SHP77 treated with DMSO at 0.1 percent for 48 hours (cell line): Measurements from ENCODE around the gene ENTPD1.

ENCODE experiments used
- DNase-seq: peaks from one replicate; lab custom pipeline; 2025; lab: John Stamatoyannopoulos, UW

Gene ENTPD1

GRCh38 chr10:95831076-95831475 is 75.1 kb downstream of the ENTPD1 start:
- no peak for DNase-seq

- no peak for DNase-seq
Observed at GRCh38 chr10:95831515-95831914, 75.6 kb downstream of the ENTPD1 start.

- DNase-seq, result no peak
Observed at GRCh38 chr10:95832216-95833041, 76.5 kb downstream of the ENTPD1 start.

- no peak for DNase-seq
Observed at GRCh38 chr10:95833042-95833610, 77.2 kb downstream of the ENTPD1 start.

- no peak for DNase-seq
Observed at GRCh38 chr10:95834406-95834805, 78.4 kb downstream of the ENTPD1 start.

GRCh38 chr10:95835149-95835860 is 79.3 kb downstream of the ENTPD1 start:
- DNase-seq, result no peak

- DNase-seq, result no peak
Observed at GRCh38 chr10:95835911-95836310, 79.9 kb downstream of the ENTPD1 start.

- DNase-seq, result no peak
Observed at GRCh38 chr10:95836610-95837355, 80.8 kb downstream of the ENTPD1 start.

GRCh38 chr10:95837356-95837776 is 81.4 kb downstream of the ENTPD1 start:
- no peak for DNase-seq

GRCh38 chr10:95837783-95838182 is 81.8 kb downstream of the ENTPD1 start:
- no peak for DNase-seq

- no peak for DNase-seq
Observed at GRCh38 chr10:95840121-95840520, 84.2 kb downstream of the ENTPD1 start.

GRCh38 chr10:95840681-95841080 is 84.7 kb downstream of the ENTPD1 start:
- DNase-seq, result no peak

GRCh38 chr10:95841661-95842498 is 85.9 kb downstream of the ENTPD1 start:
- peak; percentile 29 for DNase-seq

GRCh38 chr10:95845411-95845810 is 89.4 kb downstream of the ENTPD1 start:
- DNase-seq, result no peak

- no peak for DNase-seq
Observed at GRCh38 chr10:95847007-95847406, 91.0 kb downstream of the ENTPD1 start.

GRCh38 chr10:95848841-95849240 is 92.9 kb downstream of the ENTPD1 start:
- no peak for DNase-seq

- no peak for DNase-seq
Observed at GRCh38 chr10:95850791-95851190, 94.8 kb downstream of the ENTPD1 start.

- no peak for DNase-seq
Observed at GRCh38 chr10:95860166-95860940, 104.4 kb downstream of the ENTPD1 start.

- no peak for DNase-seq
Observed at GRCh38 chr10:95861386-95861785, 105.4 kb downstream of the ENTPD1 start.
